ENCODE data around the gene RBBP8.
"Not testable (repeated sequence)": the region's sequence is repeated elsewhere in the genome, so short reads cannot be mapped to it uniquely, and the experiment has no call there.

Gene RBBP8

GRCh38 chr18:22933206-22933965 lies at the start of gene RBBP8:
RBBP8 (plus strand) TSS chr18:22933328; CDS start chr18:22936852, 3,524 bp downstream.
- DNase-seq, result peak; percentile 82

- DNase-seq, result no peak
Observed at GRCh38 chr18:22883827-22884226, 49.3 kb upstream of the RBBP8 start.

GRCh38 chr18:22885694-22886093 lies 47.4 kb upstream of the RBBP8 start:
- not testable (repeated sequence) for DNase-seq

- no peak for DNase-seq
Observed at GRCh38 chr18:22899421-22899820, 33.7 kb upstream of the RBBP8 start.

GRCh38 chr18:22900558-22901238 lies 32.4 kb upstream of the RBBP8 start:
- DNase-seq, result no peak

GRCh38 chr18:22902093-22902492 lies 31.0 kb upstream of the RBBP8 start:
- DNase-seq, result no peak

GRCh38 chr18:22903248-22903647 lies 29.9 kb upstream of the RBBP8 start:
- not testable (repeated sequence) for DNase-seq

- no peak for DNase-seq
Observed at GRCh38 chr18:22912149-22912548, 21.0 kb upstream of the RBBP8 start.

- no peak for DNase-seq
Observed at GRCh38 chr18:22912835-22913234, 20.3 kb upstream of the RBBP8 start.

- no peak for DNase-seq
Observed at GRCh38 chr18:22913861-22914260, 19.3 kb upstream of the RBBP8 start.

GRCh38 chr18:22914633-22915032 lies 18.5 kb upstream of the RBBP8 start:
- no peak for DNase-seq

- no peak for DNase-seq
Observed at GRCh38 chr18:22915337-22915736, 17.8 kb upstream of the RBBP8 start.

GRCh38 chr18:22921772-22922171 lies 11.4 kb upstream of the RBBP8 start:
- DNase-seq, result no peak

GRCh38 chr18:22924589-22924988 lies 8.5 kb upstream of the RBBP8 start:
- no peak for DNase-seq

- no peak for DNase-seq
Observed at GRCh38 chr18:22926454-22926853, 6.7 kb upstream of the RBBP8 start.

GRCh38 chr18:22928339-22928738 lies 4.8 kb upstream of the RBBP8 start:
- DNase-seq, result no peak

- peak; percentile 74 for DNase-seq
Observed at GRCh38 chr18:22930089-22930713, 2.9 kb upstream of the RBBP8 start.

GRCh38 chr18:22932885-22933205 lies 283 bp upstream of the RBBP8 start:
- DNase-seq, result no peak

GRCh38 chr18:22933966-22934423 lies 867 bp downstream of the RBBP8 start:
- no peak for DNase-seq

- no peak for DNase-seq
Observed at GRCh38 chr18:22934789-22935188, 1.7 kb downstream of the RBBP8 start.

GRCh38 chr18:22935431-22935830 lies 2.3 kb downstream of the RBBP8 start:
- no peak for DNase-seq

- DNase-seq, result no peak
Observed at GRCh38 chr18:22936515-22936914, 3.4 kb downstream of the RBBP8 start.

GRCh38 chr18:22939649-22940048 lies 6.5 kb downstream of the RBBP8 start:
- DNase-seq, result no peak

- DNase-seq, result no peak
Observed at GRCh38 chr18:22943847-22944246, 10.7 kb downstream of the RBBP8 start.

All from inflammatory macrophage treated with lipopolysaccharide for 4 hours (primary cell).